SK-N-SH (cell line): ENCODE data around the gene NCDN.

ENCODE experiments used
- CTCF ChIP-seq: fragments of 200-600 bp; sonication (generic); IDR thresholded peaks from 2 replicates; pipeline ENCODE4 v1.6.1; 2017; ENCODE audit warnings: antibody characterized with exemption, mild to moderate bottlenecking, moderate library complexity
- EP300 ChIP-seq, 2 experiments: IDR thresholded peaks; 2 replicates each; pipeline versions ENCODE4 v1.4.0 to v1.6.1; 2012; ENCODE audit warnings: borderline replicate concordance in 1 of 2, low read depth in 1 of 2, low read length in 1 of 2
- TAF1 ChIP-seq: IDR thresholded peaks from 2 replicates; pipeline ENCODE4 v1.6.1; 2012; ENCODE audit warnings: low read depth, mild to moderate bottlenecking, low read length, moderate library complexity, borderline replicate concordance

- no peak for TF ChIP-seq CTCF
- no peak for TF ChIP-seq EP300 (IDR thresholded peaks at IDR 0.05; ENCODE audit: borderline replicate concordance in 1 of 2, low read depth in 1 of 2, low read length in 1 of 2)
- no peak for TF ChIP-seq TAF1
These were observed 22.4 kb upstream of the NCDN start for GRCh38 chr1:35535243-35535642.
